ENCODE results near the gene FAU. TPM values are rescaled to one million over a fixed set of nuclear protein-coding genes. Genes with fewer than 3 reads are reported as not detected.
"Not testable (repeated sequence)": the region's sequence is repeated elsewhere in the genome, so short reads cannot be mapped to it uniquely, and the experiment has no call there.

Gene FAU
- total and polyA plus RNA-seq, 9 of the 15 experiments (the other 6 are each of a cell fraction or from before 2014, with no cell fraction given) = 433 to 1,827 (median 942) TPM

GRCh38 chr11:65118891-65119669 is 2.9 kb downstream of the FAU start:
- H3K4me2 ChIP-seq (ENCODE audit: insufficient read depth, low read length); H3K27ac ChIP-seq (ENCODE audit: extremely low read depth, low read depth, low read length); FAIRE-seq; H4K20me1 ChIP-seq (replicated peaks; ENCODE audit: control insufficient read depth, insufficient read depth, low read length); H2AFZ ChIP-seq (ENCODE audit: low read depth, low read length); H3K9me3 ChIP-seq (replicated peaks; ENCODE audit: control insufficient read depth, insufficient read depth, low read depth, low read length); H3K4me3 ChIP-seq; H3K27me3 ChIP-seq (ENCODE audit: control insufficient read depth in 2 of 2, insufficient read depth in 2 of 2, low read length in 2 of 2); H3K9ac ChIP-seq (ENCODE audit: insufficient read depth in 1 of 2, low read depth in 2 of 2, low read length in 2 of 2); ATAC-seq; in situ Hi-C loops (cut with MboI); H3K9me1 ChIP-seq (ENCODE audit: control insufficient read depth, insufficient read depth, low read length); DNase-seq (ENCODE audit: extremely low read depth in 1 of 4, low spot score in 3 of 4); BruUV-seq (replicated peaks); TF ChIP-seq CEBPG (tag; conservative IDR thresholded peaks at IDR 0.05 in 1 of 2, IDR thresholded peaks at IDR 0.05 in 1 of 2): not testable (repeated sequence)
- Histone ChIP-seq H3K36me3 (ENCODE audit: control insufficient read depth, insufficient read depth, low read length) (peaks cover 63% of the 10 kb centered on the region), H3K79me2 (ENCODE audit: control insufficient read depth, insufficient read depth, low read length) (peaks cover 69% of the 10 kb centered on the region), H3K4me1 (replicated peaks in 1 of 2; ENCODE audit: control insufficient read depth in 2 of 2, insufficient read depth in 2 of 2, low read length in 2 of 2) (peaks cover 21 to 37% of the 10 kb centered on the region in 2 experiments; a peak in 4 of 5 replicates)
- ChIA-PET CTCF (ENCODE audit: low intra/inter-chr PET ratio) (interaction anchor here (1.9 kb wide), 1 partner anchor 272 kb away, joined by 7 read pairs; no protein-coding TSS in a partner anchor), POLR2A (interaction anchor here (0.7 to 9.5 kb wide), 11 partner anchors 9 to 120 kb away, joined by 3 to 182 read pairs (median 4); partner anchors contain the start of genes SPDYC and SYVN1)
- WGBS (ENCODE audit: insufficient coverage, low coverage, missing lambda C conversion rate) = 90% methylated on average over 18 of the region's 18 CpGs
- peak; percentile 58 for TF ChIP-seq RBFOX2 (IDR thresholded peaks at IDR 0.05; ENCODE audit: low read depth, low read length)
- TF ChIP-seq CEBPG (CRISPR knock-in tag; IDR thresholded peaks at IDR 0.05) = peak; percentile 39; the same call in 1 of the 2 replicates
- peak; percentile 57 for TF ChIP-seq CEBPB (tag; IDR thresholded peaks at IDR 0.05)
- TF ChIP-seq POLR2A (conservative IDR thresholded peaks at IDR 0.05) = peak; percentile 53; the same call in 1 of the 2 replicates
- TF ChIP-seq POLR2AphosphoS5 (IDR thresholded peaks at IDR 0.05; ENCODE audit: control insufficient read depth, insufficient read depth, low read depth, low read length) = 0 out of 2 replicates have a peak, but pooled peaks have one; percentile 17
- peak; percentile 8; the same call in 1 of the 2 replicates for TF ChIP-seq SUPT5H (IDR thresholded peaks at IDR 0.05)
- TF ChIP-seq USF1 (CRISPR knock-in tag; IDR thresholded peaks at IDR 0.05) = 0 out of 2 replicates have a peak, but pooled peaks have one; percentile 12
- peak; percentile 45; the same call in 1 of the 2 replicates for TF ChIP-seq POLR2G (IDR thresholded peaks at IDR 0.05; ENCODE audit: low read depth, low read length)
- intact Hi-C loops (cut with micrococcal nuclease) = loop anchor here (10.0 kb wide), 2 partner anchors 196 to 234 kb away; partner anchors contain the start of gene CDC42EP2
